OCI-LY3 (cell line): ENCODE results near the gene CUL1.

Experiments
- EZH2phosphoT487 ChIP-seq: fragments of 200-600 bp; shearing (Covaris generic); IDR thresholded peaks from 2 replicates; pipeline ENCODE4 v1.6.1; 2018; ENCODE audit warnings: antibody characterized with exemption, mixed run types, low read depth
- TF ChIP-seq, protein P1 (sequence below): fragments of 200-600, 300-600 bp; sonication (generic); IDR thresholded peaks from 2 replicates; pipeline ENCODE4 v1.5.1; 2014; ENCODE audit warnings: antibody characterized with exemption, low read length, low read depth

DNA sequence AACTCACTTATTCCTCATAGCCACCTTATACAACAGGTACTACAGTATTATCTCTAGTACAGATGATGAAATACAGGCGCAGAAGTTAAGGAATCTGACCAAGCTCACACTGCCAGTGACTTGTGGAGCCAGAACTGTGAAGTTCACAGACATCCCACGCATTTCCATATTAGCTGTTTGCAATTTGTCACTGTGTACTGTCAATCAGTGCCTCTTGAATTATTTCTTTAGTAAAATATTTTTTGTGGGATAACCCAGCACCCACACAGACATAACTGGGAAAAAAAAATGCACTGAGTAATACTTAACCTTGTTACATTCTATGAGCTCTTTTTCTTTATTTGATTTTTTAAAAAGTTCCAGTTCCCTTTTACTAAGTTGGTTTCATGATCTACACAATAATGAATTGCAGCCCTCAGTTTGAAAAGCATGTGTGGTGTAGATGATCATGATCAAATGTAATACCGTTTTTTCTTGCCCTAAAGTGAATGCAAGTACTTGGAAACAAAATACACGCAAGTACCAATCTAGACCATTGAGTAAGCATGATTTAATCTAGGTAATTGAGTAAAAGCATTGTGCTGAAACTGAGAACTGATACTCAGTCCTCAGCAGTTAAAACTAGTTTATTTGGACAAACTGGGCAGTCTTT lies 14.1 kb downstream of the CUL1 start:
- TF ChIP-seq, protein P1, sequence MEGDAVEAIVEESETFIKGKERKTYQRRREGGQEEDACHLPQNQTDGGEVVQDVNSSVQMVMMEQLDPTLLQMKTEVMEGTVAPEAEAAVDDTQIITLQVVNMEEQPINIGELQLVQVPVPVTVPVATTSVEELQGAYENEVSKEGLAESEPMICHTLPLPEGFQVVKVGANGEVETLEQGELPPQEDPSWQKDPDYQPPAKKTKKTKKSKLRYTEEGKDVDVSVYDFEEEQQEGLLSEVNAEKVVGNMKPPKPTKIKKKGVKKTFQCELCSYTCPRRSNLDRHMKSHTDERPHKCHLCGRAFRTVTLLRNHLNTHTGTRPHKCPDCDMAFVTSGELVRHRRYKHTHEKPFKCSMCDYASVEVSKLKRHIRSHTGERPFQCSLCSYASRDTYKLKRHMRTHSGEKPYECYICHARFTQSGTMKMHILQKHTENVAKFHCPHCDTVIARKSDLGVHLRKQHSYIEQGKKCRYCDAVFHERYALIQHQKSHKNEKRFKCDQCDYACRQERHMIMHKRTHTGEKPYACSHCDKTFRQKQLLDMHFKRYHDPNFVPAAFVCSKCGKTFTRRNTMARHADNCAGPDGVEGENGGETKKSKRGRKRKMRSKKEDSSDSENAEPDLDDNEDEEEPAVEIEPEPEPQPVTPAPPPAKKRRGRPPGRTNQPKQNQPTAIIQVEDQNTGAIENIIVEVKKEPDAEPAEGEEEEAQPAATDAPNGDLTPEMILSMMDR: no peak
- no peak for TF ChIP-seq EZH2phosphoT487
